ENCODE results near the gene EIF5.

The EIF5 gene

DNA sequence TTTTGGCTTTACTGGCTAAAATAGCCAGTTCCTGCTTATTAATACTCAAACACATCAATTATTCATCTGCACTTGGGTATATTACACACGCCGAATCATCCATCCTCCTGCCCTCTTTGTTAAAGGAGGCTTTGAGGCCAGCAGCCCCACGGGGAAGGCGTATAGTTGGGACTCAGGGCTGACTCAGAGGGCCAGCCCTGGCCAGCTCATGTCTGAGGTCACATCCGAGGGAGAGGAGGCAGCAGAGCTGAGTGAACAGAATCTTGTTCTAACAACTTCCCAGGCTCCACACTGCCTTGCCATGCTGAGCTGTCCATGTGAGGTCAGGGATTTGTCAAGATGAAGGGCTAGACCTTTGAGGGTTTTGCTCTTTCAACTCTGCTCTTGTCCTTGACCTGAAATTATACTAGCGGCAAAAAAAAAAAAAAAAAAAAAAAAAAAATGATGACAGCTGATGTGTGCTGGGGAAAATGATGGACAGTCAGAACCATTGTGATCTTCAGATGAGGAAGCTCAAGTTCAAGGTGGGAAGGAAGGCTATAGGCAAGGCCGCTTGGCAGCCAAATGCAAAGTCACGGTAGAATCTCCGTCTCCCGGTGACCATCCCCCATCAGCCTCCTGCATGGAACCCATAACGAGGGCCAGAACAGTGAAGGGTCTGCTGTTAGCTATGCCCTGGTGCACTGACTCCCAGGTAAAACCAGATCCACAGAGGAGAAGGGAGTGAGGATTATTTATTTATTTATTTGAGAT is 38.7 kb downstream of the EIF5 start:
- DNase-seq: peak; percentile 66

DNA sequence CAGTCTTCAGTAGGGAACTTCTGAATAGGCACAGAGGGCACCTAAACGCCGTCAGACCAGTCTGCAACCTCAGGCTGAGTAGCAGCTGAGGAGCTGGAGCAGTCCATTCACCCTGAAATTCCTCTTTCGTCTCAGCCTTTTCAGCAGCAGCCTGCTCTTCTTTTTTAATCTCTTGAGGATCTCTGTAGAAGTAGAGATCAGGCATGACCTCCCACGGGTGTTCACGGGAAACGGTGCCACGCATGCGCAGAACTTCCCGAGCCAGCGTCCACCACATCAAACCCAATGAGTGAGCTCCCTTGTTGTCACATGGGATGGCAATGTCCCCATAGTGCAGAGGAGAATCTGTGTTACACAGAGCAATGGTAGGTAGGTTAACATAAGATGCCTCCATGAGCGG is 40.1 kb downstream of the EIF5 start:
- DNase-seq: no peak

DNA sequence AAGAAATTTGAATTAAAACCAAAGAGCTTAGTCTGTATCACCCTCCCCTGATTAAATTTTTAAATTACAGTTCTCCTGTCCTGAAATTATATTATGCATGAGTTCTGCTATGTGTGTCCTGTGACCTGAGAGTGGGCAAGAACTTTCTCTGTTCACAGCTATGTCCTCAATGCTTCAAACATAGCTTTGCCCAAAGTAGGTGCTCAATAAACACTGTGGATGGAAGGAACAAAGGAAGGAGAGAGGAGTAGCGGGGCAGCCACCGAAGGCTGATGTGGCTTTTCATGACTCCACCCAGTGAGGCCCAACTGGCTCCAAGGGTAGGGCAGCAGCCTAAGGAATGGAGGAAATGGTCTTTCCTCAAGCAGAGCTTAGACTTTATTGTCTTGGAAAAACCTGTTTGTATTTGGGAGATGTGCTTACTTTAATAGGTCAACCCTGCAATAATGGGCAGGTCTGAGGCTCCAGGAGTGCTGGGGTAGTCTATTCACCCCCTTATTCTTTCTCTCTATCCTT is 43.5 kb downstream of the EIF5 start:
- DNase-seq: no peak

DNA sequence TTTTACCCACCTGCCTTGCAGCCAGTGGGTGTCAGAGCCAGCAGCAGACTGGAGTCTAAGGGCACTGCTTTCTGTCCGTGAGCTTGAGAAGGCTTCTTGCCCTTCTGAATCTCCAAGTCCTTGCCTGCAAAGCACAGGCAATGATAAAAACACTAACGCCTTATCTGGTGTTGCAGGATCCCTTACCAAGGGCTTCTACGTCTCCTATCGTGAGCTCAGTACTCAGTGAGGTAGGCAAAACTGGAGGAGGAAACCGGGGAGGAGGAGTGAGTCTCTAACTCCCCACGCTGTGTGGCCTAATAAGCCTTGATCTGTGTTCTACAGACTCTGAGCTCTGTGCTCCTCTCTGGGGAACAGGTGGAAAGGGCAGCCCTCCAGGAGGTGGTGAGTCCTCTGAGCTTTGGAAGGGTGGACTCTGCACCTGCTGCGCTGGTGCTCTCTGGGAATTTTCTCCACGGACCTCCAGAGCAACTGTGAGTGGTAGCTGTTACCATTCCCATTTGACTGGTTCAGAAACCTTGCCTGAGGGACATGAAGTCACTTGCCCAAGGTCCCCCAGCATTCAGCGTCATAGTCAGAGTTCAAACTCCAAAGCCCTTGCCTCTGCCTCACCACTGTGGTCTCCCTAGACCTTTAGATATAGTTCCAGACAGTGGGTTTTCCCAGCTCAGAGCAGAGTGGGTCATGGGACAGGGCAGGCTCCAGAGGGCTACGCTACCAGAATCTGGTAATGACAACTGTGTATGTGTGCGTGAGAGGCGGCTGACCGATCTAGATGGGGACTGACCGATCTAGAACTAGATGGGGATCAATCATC is 44.2 kb downstream of the EIF5 start:
- no peak for DNase-seq

DNA sequence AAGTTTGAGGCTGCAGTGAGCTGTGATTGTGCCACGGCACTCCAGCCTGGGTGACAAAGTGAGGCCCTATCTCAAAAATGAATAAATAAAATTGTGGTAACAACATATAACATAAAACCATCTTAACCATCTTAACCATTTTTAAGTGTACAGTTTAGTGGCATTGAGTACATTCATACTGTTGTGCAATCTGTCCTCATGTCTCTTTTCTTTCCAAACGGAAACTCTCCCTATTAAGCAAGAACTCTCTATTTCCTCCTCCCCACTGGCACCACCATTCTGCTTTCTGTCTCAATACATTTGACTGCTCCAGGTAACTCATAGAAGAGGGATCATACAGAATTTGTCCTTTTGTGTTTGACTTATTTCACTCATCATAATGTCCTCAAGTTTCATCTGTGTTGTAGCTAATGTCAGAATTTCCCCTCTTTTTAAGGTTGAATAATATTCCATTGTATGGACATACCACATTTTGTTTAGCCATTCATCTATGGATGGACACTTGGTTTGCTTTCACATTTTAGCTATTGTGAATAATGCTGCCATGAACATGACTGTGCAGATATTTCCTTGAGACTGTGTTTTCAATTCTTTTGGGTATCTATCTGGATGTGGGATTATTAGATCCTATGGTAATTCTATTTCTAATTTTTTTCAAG is 46.8 kb downstream of the EIF5 start:
- no peak for DNase-seq

DNA sequence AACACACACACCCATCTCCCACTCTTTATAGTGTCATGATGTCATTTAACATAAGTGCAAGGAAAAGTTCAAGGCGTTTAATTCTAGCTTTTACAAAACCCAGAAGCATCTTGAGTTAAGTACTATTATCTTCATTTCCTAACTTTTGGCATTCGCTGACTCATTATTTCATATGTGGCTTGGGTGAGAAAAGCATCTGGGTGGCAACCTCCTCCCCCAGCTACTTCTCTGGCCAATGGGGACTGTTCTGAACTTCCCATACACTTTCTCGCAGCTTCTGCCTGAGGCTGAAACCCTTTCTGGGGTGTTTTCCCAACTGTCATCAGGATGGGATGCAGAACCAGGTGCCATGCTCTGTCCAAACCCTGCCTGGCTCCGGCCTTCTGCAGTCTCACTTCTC is 48.3 kb downstream of the EIF5 start:
- DNase-seq: peak; percentile 48

DNA sequence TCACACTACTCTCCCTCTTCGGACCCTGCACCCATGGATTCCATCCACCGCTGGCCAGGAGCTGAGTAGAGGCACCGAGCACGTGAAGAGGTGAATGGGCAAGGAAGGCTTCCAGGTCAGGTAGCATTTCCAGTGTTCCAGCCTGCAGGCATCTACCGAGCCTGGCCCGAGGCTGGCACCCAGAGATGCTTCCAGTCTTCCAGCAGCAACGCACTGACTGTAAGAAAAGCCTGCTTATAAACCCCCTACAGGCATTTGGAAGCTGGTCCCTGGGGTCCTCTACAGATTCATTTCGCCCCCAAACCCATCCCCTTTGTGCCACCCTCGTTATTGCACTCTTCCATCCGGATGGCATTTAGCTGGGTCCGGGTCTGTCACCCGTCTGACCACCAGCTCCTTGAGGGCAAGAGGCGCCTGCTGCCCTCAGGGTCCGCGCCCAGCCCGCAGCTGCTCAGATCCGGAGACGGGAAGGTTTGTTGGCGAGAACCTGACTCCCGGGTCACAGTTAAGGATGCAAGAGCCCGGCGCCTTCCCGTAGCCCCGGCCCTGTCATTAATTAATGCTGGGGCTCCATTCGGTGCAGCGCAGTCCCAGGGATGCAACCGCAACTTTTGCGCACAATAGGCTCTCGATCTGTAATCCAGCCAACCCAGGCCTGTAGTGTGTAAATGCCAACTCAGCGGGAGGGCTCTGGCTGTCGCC is 50.6 kb downstream of the EIF5 start:
- DNase-seq: no peak

DNA sequence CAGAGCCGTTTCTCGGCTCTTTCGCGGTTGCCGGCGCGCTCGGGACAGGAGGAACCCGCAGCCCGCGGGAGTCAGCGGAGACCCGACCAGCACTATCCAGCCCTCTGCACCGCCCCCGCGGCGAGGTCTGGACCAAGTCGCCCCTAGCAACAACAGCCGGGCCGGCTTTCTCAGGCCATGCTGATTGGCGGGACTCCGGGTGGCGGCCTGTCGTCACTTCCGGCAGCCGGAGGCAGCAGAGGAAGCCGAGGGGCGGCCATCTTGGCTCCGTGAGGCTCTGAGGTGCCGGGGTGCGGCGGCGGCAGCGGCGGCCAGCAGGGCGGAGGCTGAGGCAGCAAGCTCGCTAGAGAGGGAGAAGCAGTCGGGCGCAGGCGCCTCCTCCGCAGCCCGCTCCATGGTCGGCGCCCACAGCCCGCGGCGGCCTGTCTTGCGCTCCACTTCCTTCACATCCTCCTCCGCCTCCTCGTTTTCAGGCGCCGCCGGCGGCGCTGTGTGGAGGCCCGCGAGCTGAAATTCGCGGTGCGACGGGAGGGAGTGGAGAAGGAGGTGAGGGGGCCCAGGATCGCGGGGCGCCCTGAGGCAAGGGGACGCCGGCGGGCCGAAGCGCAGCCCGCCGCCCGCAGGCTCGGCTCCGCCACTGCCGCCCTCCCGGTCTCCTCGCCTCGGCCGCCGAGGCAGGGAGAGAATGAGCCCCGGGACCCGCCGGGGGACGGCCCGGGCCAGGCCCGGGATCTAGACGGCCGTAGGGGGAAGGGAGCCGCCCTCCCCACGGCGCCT is 51.3 kb downstream of the EIF5 start, which contains the start of gene MARK3:
MARK3 (plus strand) TSS at position 264 of the 777 bp plus-strand sequence. CDS start 615 bp downstream, outside the sequence.
- DNase-seq: peak; percentile 94

DNA sequence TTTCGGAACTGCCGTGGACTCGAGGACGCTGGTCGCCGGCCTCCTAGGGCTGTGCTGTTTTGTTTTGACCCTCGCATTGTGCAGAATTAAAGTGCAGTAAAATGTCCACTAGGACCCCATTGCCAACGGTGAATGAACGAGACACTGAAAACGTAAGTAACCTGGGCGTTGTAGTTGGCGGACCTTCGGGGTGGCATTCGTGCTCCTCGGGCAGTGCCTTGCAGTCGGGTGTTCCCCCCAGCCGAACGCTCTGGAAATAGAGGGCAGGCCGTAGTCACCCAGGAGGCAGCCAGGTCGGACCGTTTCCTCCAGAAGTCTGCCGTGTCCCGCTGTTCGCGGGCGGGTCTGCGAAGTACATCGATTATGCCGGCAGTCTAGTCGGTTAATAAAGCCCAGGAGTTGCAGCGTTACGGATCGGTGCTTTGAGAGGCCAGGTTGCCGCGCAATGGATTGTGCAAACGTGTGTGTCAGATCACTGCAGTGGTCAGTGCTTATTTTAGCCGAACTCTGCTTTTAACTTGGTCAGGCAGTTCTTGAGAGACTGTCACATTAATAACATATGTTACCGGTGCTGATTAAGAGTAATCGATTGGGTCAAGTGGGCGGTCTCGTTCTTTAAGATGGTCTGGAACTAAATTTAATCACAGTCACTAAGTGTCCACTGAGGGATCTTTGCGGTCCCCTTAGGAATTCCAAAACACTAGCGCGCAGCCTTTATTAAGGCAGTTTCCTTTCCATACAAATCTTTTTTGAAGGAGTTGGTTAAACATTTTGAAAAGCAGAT is 52.1 kb downstream of the EIF5 start:
- DNase-seq: no peak

DNA sequence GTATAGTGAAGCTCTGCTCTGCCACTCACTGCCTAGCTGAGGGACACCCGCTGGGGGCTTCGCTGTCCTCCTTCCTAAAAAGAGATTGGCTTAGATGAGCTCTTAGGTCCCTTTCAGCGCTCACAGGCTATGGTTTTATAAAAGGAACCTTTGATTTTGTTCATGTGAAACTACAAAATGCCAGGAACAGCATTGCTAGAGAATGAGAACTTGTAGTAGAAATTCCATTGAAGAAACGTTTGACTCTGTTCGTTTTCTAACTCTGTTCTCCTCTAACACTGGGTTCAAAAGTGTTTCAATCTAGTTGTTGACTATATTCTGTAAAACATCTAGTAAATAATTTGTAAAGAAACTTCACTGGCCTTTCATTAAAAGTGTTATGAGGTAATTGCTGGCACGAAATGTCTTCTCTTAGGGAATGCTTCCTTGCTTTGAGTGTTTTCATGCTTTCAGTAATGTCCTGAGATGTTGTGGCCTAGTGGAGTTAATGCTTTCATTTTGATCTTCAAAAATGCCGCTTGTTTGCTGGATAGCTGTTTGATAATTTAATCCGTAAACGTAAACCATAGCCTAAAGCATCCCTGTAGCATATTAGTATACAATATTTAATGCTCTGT is 52.8 kb downstream of the EIF5 start:
- no peak for DNase-seq

DNA sequence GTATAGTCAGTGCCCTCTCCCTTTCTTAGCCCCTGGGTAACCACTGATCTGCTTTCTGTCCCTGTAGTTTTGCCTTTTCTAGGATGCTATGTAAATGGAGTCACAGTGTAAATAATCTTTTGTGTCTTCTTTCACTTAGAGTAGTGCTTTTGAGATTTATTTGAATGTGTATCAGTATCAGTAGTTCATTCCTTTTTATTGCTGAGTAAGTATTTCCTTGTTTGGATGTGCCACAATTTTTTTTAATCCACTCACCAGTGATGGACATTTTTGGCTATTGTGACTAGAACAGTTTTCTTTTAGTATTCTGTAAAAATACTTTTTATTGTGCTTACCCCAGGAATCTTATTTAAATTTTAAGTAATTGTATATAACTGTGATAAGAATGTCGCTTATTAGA is 54.6 kb downstream of the EIF5 start:
- DNase-seq: no peak

DNA sequence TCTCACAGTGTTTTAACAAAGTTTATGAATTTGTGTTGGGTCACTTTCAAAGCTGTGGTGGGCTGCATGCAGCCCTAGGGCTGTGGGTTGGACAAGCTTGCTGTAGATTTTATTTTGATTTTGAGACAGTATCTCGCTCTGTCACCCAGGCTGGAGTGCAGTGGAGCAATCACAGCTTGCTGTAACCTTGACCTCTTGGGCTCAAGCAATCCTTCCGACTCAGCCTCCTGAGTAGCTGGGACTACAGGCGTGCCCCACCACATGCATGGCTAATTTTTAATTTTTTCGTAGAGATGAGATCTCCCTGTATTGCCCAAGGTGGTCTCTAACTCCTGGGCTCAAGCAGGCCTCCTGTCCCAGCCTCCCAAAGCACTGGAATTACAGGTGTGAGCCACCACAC is 56.6 kb downstream of the EIF5 start:
- no peak for DNase-seq

DNA sequence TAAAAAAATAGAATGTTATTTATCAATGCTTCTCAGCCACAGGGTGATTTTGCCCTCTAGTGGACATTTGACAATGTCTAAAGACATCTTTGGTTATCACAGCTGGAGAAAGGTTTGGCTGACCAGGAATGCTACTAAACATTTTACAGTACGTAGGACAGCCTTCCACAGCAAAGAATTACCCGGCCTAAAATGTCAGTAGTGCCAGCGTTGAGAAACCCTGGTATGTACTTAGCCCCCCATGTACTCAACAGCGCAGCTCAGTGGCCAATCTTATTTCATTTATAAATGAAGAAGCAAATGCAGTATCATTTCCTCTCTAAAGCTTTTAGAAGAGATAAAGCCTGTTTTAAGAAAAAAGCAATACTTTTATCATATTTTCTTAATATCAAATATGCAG is 57.0 kb downstream of the EIF5 start:
- peak; percentile 67 for DNase-seq

DNA sequence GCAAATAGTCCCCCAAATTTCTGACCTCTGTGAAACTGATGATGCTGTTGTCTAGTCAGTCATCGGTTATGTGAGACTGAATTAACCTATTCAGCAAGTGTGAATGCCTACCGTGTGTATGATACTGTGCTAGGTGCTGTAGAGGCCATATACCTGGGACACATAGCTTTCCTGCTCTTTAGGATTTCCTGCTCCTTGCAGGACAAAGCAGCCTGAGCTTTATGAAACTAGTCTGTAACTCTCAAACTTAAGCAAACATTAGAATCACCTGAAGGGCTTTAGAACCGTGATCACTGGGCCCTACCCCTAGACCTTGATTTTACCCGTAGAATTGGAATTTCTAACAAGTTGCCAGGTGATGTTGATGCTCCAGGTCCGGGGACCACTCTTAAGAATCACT is 58.1 kb downstream of the EIF5 start:
- DNase-seq: no peak

DNA sequence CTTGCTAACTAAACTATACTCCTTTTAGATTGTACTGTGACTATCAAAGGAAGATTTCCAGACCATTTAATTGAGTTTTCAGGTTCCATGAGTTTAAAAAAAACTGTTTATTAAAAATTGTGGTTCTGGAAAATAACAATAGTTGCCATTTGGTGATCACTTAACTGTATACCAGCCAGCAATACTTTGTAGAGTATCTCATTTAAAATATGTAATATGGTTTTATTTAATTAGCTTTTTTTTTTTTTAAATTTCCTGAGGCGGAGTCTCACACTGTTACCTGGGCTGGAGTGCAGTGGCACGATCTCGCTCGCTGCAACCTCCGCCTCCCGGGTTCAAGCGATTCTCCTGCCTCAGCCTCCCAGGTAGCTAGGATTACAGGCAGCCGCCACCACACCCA is 58.5 kb downstream of the EIF5 start:
- DNase-seq: no peak

DNA sequence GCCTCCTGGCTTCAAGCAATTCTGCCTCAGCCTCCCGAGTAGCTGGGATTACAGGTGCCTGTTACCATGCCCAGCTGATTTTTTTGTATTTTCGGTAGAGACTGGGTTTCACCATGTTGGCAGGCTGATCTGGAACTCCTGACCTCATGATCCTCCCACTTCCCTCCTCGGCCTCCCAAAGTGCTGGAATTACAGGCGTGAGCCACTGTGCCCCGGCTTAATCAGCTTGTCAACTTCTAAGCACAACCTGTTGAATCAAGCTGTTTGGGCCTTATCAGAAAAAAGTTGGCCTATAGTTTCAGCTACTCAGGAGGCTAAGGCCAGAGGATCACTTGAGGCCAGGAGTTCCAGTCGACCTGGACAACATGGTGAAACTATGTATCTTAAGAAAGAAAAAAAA is 59.0 kb downstream of the EIF5 start:
- no peak for DNase-seq

DNA sequence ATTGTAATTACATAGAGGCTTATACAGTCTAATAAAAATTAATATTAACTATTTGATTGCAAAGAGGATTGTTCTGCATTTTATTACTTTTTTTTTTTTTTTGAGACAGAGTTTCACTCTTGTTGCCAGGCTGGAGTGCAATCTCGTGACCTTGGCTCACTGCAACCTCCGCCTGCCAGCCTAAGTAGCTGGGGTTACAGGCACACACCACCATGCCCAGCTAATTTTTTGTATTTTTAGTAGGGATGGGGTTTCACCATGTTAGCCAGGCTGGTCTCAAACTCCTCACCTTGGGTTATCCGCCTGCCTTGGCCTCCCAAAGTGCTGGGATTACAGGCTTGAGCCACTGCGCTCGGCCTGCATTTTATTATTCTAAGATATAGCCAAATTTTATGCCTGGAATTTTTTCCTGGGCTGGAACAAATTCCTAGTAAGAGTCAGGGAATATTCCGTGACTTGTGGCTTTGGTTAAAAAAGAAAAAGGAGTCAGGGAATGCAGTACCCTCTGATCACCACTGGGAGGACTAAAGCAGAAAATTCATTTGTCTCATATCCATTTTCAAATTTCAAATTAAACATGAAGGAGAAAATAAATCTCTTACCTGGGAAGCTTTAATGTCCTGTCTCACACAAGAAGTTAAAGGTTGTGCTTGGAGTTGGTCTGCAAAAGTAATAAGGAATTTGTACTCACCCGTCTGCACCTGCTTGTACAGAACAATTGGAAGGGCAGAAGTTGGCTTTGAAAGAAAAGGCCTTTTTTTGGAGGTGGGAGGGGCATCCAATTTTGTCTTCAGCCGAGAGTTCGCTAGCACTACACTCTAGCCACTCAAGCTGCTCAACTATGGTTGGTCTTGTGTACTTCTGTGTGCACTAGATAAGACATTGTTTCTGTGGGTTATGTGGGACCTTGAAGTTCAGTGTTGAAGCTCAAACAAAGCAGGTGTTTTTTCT is 59.9 kb downstream of the EIF5 start:
- DNase-seq: no peak
